ENCODE results near the gene MAP3K10. TPM values are rescaled to one million over a fixed set of nuclear protein-coding genes. Genes with fewer than 3 reads are reported as not detected.

The MAP3K10 gene
- total RNA-seq, 1 donor from 2014 or later: 25.8 TPM

DNA sequence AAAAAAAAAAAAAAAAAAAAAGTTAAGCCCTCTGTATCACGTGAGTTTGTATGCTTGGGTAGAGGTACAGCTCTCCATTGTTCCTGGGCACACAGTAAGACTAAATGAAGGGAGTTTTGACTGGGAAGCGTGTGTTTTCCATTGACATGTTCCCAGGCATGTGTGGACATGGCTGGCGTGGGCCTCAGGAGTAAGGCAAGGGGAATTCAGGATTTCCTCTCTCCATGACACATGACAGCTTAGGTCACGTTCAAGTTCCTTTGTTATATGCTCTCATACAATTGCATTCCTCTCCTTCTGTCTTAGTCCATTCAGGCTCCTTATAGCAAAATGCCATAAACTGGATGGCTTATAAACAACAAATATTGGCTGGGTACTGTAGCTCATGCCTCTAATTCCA, 17.1 kb upstream of the MAP3K10 start:
- no peak for DNase-seq (ENCODE audit: low spot score)

DNA sequence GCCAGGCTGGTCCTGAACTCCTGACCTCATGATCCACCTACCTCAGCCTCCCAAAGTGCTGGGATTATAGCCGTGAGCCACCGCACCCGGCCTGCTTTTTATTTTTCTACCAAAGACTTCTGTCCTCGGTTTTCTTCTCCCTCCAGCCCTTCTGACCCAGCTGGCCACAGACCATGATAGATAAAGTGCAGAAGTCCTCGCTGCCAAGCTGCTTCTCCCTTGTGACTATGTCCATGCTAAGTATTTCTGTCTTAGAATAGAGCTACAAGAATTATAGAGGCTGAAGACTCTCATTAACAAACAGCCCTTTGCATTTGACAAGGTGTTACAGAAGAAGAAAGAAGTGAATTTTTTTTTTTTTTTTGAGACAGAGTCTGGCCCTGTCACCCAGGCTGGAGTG, 15.4 kb upstream of the MAP3K10 start:
- DNase-seq (ENCODE audit: low spot score): no peak

DNA sequence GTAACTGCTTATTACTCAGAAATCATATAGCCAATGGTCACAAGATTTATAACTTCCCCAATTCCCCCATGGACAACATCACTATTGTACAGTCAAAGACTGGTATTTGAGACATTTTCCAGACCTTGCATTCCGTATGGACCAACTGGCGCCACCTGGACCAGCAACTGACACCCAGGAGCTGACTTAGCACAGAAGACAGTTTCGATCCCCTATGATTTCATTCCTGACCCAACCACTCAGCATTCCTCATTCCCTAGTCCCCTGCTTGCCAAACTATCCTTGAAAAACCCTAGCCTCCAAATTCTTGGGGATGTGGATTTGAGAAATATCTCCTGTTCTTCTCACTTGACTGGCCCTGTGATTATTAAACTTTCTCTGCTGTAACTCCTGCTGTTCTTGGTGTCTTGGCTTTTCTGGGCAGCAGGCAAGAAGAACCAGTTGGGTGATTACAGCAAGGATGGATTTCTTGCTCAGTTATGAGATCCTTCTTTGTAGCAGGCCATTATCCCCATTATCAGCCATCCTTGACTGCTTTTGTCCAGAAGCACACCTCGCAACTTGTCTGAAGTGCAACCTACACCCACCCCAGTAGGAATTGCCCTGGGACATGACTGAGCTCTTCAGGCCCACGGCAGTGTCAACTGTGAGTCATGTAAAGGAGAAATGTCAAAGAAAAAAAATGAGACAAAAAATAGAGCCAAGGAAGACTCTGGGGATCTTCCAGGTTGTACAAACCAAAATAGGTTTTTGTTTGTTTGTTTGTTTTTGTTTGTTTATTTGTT, 13.7 kb upstream of the MAP3K10 start:
- no peak for DNase-seq (ENCODE audit: low spot score)

DNA sequence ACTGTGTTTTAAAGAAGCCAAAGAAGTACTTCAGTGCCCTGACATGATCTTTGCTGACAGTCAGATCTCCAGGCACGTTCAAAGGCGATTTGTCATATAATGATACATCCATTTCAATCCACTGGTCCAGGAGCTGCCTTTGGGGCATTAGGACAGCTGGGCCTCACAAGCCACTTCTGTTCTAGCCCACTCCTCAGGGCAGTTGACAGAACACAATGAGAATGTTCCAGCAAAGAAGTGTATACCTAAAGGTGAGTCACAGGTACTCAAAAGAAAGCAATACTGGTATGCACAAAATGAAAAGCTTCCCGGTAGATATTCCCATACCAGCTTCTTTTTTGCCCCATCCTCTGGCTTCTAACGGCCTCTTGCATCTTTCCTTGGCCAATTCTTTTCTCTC, 12.5 kb upstream of the MAP3K10 start:
- DNase-seq (ENCODE audit: low spot score): no peak

DNA sequence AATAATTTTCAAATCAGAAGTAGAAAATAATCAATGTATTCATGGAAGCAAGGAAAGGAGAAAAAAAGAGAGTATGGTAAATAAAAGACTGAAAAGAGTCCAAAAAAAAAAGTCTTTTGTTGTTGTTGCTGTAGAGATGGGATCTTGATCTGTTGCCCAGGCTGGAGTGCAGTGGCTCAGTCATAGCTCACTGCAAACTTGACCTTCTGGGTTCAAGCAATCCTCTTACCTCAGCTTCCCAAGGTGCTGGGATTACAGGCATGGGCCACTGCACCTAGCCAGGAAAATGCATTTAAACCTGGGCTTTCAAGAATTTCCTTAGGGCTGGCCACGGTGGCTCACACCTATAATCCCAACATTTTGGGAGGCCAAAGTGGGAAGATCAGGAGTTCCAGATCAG, 7.0 kb upstream of the MAP3K10 start:
- no peak for DNase-seq (ENCODE audit: low spot score)

DNA sequence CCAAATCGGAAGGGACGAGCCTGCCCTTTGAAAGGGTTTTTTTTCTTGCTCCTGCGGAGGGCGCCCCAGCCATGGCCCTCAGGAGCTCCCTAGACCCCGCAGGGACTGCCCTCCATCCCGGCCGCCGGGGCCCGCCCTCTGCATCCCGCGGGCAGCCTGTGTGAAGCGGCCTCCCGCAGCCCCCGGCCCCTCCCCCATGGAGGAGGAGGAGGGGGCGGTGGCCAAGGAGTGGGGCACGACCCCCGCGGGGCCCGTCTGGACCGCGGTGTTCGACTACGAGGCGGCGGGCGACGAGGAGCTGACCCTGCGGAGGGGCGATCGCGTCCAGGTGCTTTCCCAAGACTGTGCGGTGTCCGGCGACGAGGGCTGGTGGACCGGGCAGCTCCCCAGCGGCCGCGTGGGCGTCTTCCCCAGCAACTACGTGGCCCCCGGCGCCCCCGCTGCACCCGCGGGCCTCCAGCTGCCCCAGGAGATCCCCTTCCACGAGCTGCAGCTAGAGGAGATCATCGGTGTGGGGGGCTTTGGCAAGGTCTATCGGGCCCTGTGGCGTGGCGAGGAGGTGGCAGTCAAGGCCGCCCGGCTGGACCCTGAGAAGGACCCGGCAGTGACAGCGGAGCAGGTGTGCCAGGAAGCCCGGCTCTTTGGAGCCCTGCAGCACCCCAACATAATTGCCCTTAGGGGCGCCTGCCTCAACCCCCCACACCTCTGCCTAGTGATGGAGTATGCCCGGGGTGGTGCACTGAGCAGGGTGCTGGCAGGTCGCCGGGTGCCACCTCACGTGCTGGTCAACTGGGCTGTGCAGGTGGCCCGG, 815 bp downstream of the MAP3K10 start:
- no peak for DNase-seq (ENCODE audit: low spot score)

DNA sequence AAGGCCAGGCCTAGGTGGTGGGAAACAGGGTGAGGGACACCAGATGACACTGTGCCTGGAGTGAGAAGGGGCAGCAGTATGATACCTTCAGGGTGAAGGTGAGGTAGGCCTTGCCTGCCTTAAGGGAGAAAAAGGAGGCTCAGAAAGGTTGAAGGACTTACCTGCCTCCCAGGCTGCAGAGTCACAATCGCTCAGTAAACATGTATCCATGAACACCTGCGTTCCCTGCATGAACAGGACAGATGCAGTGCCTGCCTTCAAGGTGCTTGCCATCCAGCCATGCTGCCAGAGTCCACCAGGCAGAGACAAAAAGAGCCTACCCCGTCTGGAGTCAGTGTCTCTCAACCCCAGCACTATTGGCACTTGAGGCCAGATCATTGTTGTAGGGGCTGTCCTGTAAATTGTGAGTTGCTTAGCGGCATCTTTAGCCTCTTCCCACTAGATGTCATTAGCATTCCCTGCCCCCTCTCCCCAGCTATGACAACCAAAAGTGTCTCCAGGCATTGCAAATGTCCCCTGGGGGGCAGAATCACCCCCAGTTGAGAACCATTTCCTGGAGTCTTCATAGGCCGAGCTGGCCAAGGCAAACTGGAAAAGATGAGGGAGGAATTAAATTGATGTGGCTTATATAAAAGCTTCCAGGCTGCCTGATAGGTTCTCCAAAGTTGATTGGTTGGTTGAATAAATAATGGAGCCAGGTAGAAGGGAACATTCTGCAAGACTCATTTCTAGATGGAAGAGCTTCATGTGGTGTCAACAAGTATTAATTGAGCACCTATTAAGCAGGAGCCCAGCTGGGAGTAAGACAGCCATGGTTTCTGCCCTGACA, 1.7 kb downstream of the MAP3K10 start:
- DNase-seq (ENCODE audit: low spot score): no peak

DNA sequence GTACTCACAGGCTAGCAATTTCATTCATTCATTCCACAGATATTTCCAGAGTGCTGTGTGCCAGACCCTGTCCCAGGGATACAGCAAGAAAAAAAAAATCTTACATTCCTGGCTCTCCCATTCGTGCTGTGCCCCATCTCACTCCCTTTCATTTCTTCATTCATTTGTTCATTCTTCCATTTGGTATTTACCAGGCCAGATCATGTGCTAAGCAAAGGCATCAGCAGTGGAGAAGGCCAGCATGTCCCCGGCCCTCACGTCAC, 2.3 kb downstream of the MAP3K10 start:
- DNase-seq (ENCODE audit: low spot score): no peak

DNA sequence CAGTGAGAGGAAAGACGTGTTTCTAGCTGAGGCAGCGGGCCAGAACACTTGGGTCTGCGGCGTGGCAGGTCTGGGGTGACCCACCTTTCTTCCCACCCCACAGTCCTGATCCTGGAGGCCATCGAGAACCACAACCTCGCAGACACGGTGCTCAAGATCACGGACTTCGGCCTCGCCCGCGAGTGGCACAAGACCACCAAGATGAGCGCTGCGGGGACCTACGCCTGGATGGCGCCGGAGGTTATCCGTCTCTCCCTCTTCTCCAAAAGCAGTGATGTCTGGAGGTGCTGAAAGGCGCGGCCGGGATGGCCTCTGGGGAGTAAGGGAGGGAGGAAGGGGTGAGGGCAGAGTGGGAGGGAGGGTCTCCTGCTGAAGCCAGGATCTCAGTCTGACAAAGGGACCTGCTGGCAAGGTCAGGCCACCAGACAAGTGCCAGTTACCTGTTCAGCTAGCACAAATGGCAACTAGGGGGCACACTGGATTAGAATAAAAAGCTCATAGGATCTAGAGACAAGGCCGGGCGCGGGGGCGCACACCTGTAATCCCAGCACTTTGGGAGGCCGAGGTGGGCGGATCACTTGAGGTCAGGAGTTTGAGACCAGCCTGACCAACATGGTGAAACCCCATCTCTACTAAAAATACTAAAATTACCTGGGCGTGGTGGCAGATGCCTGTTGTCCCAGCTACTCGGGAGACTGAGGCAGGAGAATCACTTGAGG, 7.2 kb downstream of the MAP3K10 start:
- DNase-seq (ENCODE audit: low spot score): no peak

DNA sequence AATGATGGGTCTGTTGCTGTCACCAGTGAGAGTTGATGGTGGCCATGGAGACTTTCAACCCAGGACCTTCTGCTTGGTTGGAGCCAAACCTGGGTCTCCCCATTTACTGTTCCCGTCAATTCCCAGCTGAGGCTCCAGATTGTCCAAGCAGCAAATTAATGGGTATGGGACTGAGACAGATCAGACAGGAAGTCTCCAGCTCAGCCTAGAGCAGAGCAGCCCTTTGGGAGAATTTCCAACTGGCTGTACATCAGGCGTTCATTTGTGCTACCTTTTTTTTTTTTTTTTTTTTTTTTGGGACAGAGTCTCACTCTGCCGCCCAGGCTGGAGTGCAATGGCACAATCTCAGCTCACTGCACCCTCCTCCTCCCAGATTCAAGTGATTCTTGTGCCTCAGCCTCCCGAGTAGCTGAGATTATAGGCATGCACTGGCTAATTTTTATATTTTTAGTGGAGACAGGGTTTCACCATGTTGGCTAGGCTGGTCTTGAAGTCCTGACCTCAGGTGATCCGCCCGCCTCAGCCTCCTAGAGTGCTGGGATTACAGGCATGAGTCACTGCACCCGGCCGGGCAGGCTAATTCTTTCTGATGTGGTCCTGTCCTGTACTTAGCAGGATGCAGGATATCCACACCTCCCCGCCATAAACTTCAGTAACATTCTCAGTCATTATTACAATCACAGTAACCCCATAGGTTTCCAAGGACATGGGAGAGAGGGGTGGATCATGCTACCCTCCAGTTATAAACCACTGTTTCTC, 9.3 kb downstream of the MAP3K10 start:
- DNase-seq (ENCODE audit: low spot score): no peak

DNA sequence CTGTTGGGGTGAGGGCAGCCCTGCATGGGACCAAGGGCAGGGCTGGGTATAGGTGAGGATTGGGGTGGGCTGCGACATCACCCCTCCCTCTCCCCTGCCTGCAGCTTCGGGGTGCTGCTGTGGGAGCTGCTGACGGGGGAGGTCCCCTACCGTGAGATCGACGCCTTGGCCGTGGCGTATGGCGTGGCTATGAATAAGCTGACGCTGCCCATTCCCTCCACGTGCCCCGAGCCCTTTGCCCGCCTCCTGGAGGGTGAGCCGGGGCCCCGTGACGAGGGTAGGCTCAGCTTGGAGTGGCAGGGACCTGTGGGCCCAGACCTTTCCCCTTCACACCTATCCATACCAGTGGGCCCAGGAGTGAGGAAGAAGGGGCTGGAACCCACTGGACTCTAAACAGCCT, 13.2 kb downstream of the MAP3K10 start:
- no peak for DNase-seq (ENCODE audit: low spot score)

DNA sequence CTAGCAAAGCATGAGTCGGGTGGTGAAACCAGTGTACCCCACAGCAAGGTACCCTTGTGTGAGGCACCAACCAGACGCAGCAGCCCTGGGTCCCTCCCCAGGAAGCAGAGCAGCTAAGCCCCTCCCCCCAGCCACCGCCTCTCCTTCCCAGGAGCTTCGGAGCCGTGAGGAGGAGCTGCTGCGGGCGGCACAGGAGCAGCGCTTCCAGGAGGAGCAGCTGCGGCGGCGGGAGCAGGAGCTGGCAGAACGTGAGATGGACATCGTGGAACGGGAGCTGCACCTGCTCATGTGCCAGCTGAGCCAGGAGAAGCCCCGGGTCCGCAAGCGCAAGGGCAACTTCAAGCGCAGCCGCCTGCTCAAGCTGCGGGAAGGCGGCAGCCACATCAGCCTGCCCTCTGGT, 14.5 kb downstream of the MAP3K10 start:
- no peak for DNase-seq (ENCODE audit: low spot score)

DNA sequence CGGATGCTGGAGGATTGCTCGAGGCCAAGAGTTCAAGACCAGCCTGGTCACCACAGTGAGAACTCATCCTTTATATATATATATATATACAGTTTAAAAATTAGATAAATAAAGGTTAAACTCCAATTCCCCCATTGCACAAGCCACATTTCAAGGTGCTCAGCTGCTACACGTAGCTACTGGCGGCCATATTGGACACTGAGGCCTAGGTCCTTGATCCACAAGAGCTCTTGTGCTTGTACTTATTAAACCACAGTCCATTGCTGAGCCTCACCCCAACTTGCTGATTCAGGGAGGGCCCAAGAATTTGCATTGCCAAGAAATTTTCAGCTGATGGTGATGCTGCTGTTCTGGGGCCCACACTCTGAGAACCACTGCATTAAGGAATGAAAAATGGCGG, 17.4 kb downstream of the MAP3K10 start:
- no peak for DNase-seq (ENCODE audit: low spot score)

DNA sequence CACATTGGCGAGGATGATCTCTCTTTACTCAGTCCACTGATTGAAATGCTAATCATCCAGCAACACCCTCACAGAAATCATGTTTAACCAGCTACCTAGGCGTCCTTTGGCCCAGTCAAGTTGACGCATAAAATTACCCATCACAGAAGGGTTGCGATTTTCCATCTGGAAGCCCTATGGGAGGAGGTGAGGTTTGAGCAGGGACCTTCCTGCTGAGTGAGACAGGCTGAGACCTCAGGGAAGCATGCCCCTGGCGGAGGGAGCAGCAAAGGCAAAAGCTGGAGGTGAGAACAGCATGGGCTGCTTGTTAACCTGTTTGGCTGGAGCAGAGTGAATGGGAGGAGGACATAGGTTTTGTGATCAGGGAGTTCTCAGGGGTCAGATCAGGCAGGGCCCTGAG, 19.7 kb downstream of the MAP3K10 start:
- no peak for DNase-seq (ENCODE audit: low spot score)

DNA sequence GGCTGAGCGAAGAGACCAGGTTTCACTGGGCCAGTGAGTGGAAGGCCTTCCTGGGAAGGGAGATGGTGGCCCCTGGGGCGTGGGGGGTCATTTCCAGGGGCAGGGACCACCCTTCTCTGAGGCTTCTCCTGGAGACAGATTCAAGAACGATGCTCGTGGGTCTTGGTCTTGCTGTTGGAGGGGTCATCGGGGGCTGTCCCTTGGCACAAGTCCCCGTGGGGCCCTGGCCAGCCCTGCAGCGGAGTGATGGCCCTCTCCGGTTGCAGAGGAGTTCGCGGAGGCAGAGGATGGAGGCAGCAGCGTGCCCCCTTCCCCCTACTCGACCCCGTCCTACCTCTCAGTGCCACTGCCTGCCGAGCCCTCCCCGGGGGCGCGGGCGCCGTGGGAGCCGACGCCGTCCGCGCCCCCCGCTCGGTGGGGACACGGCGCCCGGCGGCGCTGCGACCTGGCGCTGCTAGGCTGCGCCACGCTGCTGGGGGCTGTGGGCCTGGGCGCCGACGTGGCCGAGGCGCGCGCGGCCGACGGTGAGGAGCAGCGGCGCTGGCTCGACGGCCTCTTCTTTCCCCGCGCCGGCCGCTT, 22.1 kb downstream of the MAP3K10 start:
- no peak for DNase-seq (ENCODE audit: low spot score)

DNA sequence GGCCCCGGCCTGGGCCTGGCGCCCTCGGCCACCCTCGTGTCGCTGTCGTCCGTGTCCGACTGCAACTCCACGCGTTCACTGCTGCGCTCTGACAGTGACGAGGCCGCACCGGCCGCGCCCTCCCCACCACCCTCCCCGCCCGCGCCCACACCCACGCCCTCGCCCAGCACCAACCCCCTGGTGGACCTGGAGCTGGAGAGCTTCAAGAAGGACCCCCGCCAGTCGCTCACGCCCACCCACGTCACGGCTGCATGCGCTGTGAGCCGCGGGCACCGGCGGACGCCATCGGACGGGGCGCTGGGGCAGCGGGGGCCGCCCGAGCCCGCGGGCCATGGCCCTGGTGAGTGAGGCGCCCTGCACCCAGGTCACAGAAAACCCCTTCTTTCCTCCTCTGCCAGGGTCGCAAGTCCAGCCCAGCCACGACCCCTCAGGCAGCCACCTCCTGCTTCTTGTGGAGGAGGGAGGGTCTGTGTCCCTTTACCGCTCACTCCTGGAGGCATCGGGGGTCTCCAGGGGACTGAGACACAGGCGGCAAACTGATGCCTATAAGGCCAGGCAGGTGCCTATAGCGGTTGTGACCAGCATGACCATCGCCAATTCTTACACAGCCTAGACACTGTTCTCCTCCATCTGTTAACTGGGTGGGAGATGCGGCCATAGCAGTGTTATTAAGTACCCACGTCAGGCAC, 22.8 kb downstream of the MAP3K10 start:
- DNase-seq (ENCODE audit: low spot score): no peak

DNA sequence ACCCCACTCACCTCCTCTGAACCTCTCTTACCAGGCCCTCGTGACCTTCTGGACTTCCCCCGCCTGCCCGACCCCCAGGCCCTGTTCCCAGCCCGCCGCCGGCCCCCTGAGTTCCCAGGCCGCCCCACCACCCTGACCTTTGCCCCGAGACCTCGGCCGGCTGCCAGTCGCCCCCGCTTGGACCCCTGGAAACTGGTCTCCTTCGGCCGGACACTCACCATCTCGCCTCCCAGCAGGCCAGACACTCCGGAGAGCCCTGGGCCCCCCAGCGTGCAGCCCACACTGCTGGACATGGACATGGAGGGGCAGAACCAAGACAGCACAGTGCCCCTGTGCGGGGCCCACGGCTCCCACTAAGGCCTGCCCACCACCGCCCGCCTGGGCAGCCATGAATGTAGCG, 23.7 kb downstream of the MAP3K10 start:
- DNase-seq (ENCODE audit: low spot score): no peak

DNA sequence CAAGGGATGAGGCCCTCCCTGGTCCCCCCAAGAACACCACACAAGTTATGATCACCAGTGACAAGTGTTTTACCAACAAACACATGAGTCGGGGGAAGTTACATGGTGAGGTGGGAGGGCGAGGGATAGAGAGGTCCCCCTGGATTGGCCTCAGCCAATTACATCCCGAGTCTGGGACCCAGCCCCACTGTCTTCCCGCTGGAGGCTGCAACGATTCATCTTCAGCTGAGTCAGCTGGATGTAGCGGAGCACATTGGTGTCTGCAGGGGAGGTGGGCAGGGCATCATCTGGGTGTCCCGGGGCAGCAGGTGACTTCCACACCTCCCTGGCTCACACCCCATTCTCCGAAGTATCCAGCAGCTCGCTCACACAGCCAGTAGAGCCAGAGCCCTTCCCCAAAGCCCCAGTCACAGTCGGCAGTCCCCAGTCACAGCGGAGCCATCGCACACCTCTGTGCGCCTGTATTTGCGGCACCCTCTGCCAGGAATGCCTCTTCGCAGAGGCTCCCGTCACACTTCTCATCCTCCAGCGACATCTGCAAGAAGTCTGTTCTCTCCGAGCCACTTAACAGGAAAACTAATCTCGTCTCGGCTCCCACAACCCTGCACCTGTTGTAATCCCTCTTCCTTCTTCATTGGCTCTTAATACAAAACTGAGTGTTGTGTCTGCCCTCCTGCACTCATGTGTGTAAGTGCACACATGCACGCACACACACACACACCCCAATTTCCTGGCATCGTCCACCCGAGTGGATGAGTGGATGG, 25.0 kb downstream of the MAP3K10 start:
- no peak for DNase-seq (ENCODE audit: low spot score)

DNA sequence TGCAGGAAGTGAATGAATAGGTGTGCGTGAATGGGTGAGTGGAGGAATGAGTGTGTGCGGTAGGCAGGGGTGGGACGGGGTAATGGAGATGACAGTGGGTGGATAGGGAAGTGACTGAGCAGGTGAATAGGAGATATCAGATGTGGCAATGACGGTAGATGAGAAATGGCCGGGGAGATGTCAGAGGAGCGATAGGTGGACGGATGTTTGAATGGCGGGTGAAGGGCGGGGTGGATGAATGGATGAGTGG, 25.5 kb downstream of the MAP3K10 start:
- DNase-seq (ENCODE audit: low spot score): no peak

All from mucosa of gallbladder (tissue), 1 donor.